ENCODE measurements around the gene C12orf75.

C12orf75 gene

DNA sequence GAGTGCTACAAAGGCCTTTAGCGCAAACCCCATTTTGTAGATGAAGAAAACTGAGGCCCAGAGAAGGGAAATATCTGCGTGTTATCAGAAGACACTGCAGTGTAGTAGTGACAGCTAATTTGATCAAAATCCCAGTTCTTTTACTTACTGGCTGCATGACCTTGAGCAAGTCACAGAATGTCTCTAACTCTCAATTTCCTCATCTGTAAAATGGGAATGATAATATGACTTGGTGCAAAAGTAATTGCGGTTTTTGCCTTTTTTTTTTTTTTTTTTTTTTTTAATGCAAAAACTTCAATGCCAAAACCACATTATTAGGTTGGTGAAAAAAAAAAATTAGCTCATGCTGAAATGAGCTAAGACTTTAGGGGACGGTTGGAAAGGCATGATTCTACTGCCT lies 69.7 kb downstream of the C12orf75 start:
- TF ChIP-seq REST (IDR thresholded peaks at IDR 0.05; ENCODE audit: insufficient read depth in 1 of 2, low read depth in 2 of 2, low read length in 2 of 2) (no peak), TAF1 (IDR thresholded peaks at IDR 0.05; ENCODE audit: borderline replicate concordance, insufficient read depth, low read length) (no peak), SIN3A (IDR thresholded peaks at IDR 0.05; ENCODE audit: borderline replicate concordance, insufficient read depth, low read length) (no peak), FOXP2 (optimal IDR thresholded peaks at IDR 0.05; ENCODE audit: borderline replicate concordance, extremely low read depth, extremely low read length, insufficient read depth) (no peak), POLR2AphosphoS5 (IDR thresholded peaks at IDR 0.05; ENCODE audit: low read depth, low read length) (no peak)

- no peak for TF ChIP-seq SIN3A (IDR thresholded peaks at IDR 0.05; ENCODE audit: borderline replicate concordance, insufficient read depth, low read length)
- TF ChIP-seq FOXP2 (optimal IDR thresholded peaks at IDR 0.05; ENCODE audit: borderline replicate concordance, extremely low read depth, extremely low read length, insufficient read depth) = no peak
- TF ChIP-seq TAF1 (IDR thresholded peaks at IDR 0.05; ENCODE audit: borderline replicate concordance, insufficient read depth, low read length) = no peak
- TF ChIP-seq POLR2AphosphoS5 (IDR thresholded peaks at IDR 0.05; ENCODE audit: low read depth, low read length) = no peak
- TF ChIP-seq REST (IDR thresholded peaks at IDR 0.05; ENCODE audit: insufficient read depth in 1 of 2, low read depth in 2 of 2, low read length in 2 of 2) = no peak
Observed at GRCh38 chr12:105401198-105401597, 70.7 kb downstream of the C12orf75 start.

- TF ChIP-seq REST (IDR thresholded peaks at IDR 0.05; ENCODE audit: insufficient read depth in 1 of 2, low read depth in 2 of 2, low read length in 2 of 2) = no peak
- TF ChIP-seq FOXP2 (optimal IDR thresholded peaks at IDR 0.05; ENCODE audit: borderline replicate concordance, extremely low read depth, extremely low read length, insufficient read depth) = no peak
- TF ChIP-seq SIN3A (IDR thresholded peaks at IDR 0.05; ENCODE audit: borderline replicate concordance, insufficient read depth, low read length) = no peak
- TF ChIP-seq TAF1 (IDR thresholded peaks at IDR 0.05; ENCODE audit: borderline replicate concordance, insufficient read depth, low read length) = no peak
- TF ChIP-seq POLR2AphosphoS5 (IDR thresholded peaks at IDR 0.05; ENCODE audit: low read depth, low read length) = no peak
Observed at GRCh38 chr12:105402366-105402765, 71.9 kb downstream of the C12orf75 start.

GRCh38 chr12:105403095-105403494 lies 72.6 kb downstream of the C12orf75 start:
- TF ChIP-seq FOXP2 (optimal IDR thresholded peaks at IDR 0.05; ENCODE audit: borderline replicate concordance, extremely low read depth, extremely low read length, insufficient read depth) (no peak), REST (IDR thresholded peaks at IDR 0.05; ENCODE audit: insufficient read depth in 1 of 2, low read depth in 2 of 2, low read length in 2 of 2) (no peak), TAF1 (IDR thresholded peaks at IDR 0.05; ENCODE audit: borderline replicate concordance, insufficient read depth, low read length) (no peak), SIN3A (IDR thresholded peaks at IDR 0.05; ENCODE audit: borderline replicate concordance, insufficient read depth, low read length) (no peak), POLR2AphosphoS5 (IDR thresholded peaks at IDR 0.05; ENCODE audit: low read depth, low read length) (no peak)

GRCh38 chr12:105406497-105406896 lies 76.0 kb downstream of the C12orf75 start:
- TF ChIP-seq POLR2AphosphoS5 (IDR thresholded peaks at IDR 0.05; ENCODE audit: low read depth, low read length) (no peak), FOXP2 (optimal IDR thresholded peaks at IDR 0.05; ENCODE audit: borderline replicate concordance, extremely low read depth, extremely low read length, insufficient read depth) (no peak), SIN3A (IDR thresholded peaks at IDR 0.05; ENCODE audit: borderline replicate concordance, insufficient read depth, low read length) (no peak), REST (IDR thresholded peaks at IDR 0.05; ENCODE audit: insufficient read depth in 1 of 2, low read depth in 2 of 2, low read length in 2 of 2) (peak in 1 of 2 experiments; percentile 56; a peak in 1 of 4 replicates), TAF1 (IDR thresholded peaks at IDR 0.05; ENCODE audit: borderline replicate concordance, insufficient read depth, low read length) (no peak)

Data from PFSK-1 (cell line).